Esophagus muscularis mucosa (tissue), 4 donors: ENCODE results near the gene CEPT1.

Experiments used
- EP300 ChIP-seq: sonication (generic); formaldehyde crosslinking; IDR thresholded peaks from one replicate; pipeline ENCODE4 v1.6.1; 2017; ENCODE audit warnings: antibody characterized with exemption
- POLR2A ChIP-seq: fragments of 450-650 bp; IDR thresholded peaks from one replicate; pipeline ENCODE4 v1.6.1; 2017; ENCODE audit warnings: antibody characterized with exemption, moderate library complexity, mild to moderate bottlenecking, low read depth
- TF ChIP-seq, protein P1 (sequence below), 3 experiments: fragments of 200-600 bp in 2 of 3; fragments of 450-650 bp in 1 of 3; sonication (generic) in 2 of 3; IDR thresholded peaks; one replicate each; pipeline ENCODE4 v1.5.1; 2017 to 2019; ENCODE audit warnings: antibody characterized with exemption in 3 of 3, mild to moderate bottlenecking in 2 of 3, moderate library complexity in 1 of 3

DNA sequence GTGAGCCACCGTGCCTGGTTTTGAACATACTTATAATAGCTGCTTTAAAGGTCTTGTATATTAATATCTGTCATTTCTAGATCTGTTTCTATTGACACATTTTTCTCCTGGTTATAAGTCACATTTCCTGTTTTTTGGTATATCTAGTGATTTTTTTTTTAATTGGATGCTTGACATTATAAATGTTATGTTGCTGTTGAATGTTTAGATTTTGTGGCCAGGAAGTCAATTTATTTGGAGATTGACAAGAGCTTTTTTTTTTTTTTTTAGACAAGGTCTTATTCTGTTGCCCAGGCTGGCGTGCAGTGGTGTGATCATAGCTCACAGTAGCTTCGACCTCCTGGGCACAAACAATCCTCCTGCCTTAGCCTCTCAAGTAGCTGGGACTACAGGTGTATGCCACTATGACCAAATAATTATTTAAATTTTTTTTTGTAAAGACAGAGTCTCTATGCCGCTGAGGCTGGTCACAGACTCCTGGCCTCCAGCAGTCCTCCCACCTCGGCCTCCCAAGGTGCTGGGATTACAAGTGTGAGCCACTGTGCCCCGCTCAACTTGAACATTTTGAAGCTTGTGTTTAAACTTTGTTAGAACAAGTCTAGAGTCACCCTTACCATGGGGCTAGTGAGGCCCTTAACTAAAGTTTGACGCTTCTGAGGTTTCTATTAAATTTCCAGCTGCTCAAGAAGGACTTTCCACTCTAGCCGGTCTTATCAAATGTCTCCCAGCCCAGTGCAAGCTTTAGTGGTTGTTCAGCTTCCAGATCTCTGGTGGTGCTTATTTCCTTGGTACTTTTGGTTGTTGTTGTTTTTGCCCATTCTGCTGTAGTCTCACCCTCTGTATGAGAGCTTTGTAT, 78.9 kb downstream of the CEPT1 start:
- TF ChIP-seq, protein P1, sequence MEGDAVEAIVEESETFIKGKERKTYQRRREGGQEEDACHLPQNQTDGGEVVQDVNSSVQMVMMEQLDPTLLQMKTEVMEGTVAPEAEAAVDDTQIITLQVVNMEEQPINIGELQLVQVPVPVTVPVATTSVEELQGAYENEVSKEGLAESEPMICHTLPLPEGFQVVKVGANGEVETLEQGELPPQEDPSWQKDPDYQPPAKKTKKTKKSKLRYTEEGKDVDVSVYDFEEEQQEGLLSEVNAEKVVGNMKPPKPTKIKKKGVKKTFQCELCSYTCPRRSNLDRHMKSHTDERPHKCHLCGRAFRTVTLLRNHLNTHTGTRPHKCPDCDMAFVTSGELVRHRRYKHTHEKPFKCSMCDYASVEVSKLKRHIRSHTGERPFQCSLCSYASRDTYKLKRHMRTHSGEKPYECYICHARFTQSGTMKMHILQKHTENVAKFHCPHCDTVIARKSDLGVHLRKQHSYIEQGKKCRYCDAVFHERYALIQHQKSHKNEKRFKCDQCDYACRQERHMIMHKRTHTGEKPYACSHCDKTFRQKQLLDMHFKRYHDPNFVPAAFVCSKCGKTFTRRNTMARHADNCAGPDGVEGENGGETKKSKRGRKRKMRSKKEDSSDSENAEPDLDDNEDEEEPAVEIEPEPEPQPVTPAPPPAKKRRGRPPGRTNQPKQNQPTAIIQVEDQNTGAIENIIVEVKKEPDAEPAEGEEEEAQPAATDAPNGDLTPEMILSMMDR (IDR thresholded peaks at IDR 0.05), result no peak
- TF ChIP-seq POLR2A (no peak), EP300 (no peak)
